ENCODE data around the gene IL36A. TPM values are rescaled to one million over a fixed set of nuclear protein-coding genes. Genes with fewer than 3 reads are reported as not detected.

IL36A gene
- total RNA-seq, 1 experiment from 2014 or later = not detected

DNA sequence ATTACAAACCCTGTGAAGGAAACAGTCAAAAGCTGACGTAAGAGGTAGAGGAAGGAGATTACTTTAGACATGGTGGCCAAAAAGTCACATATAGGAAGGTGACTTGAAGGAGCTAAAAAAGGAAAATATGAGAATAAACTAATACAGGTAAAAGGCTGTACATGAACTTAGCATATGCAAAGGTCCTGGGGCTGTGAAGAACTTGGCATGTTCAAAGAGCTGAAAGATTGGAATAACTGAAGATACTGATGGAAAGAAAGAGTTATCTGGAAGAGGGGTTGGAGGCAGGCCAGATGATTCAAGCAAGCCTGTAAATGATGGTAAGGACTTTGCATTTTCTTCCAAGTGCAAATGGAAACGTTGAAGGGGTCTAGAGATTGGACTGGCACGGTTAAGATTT lies 13.2 kb downstream of the IL36A start:
- DNase-seq (ENCODE audit: low spot score) = no peak
- Histone ChIP-seq H3K36me3 (ENCODE audit: insufficient read depth, low read length, poor library complexity, severe bottlenecking) (no peaks in the 10 kb centered on the region), H3K9me3 (ENCODE audit: low read depth, low read length, poor library complexity, severe bottlenecking) (no peaks in the 10 kb centered on the region), H3K27me3 (replicated peaks; ENCODE audit: insufficient read depth, low read depth, low read length, poor library complexity) (peaks cover 38% of the 10 kb centered on the region), H3K27ac (ENCODE audit: low read depth, low read length, poor library complexity, severe bottlenecking) (no peak overlapping the region), H3K4me1 (ENCODE audit: insufficient read depth, low read length, poor library complexity, severe bottlenecking) (no peaks in the 10 kb centered on the region), H3K4me3 (ENCODE audit: low read depth, low read length, poor library complexity, severe bottlenecking) (no peak overlapping the region)
- intact Hi-C loops (cut with micrococcal nuclease; ENCODE audit: unreplicated experiment) = no loop called here
- ChIA-PET CTCF (no interaction called here), POLR2A (ENCODE audit: low non-redundant PET) (no interaction called here)
- TF ChIP-seq EZH2 (IDR thresholded peaks at IDR 0.05; ENCODE audit: borderline replicate concordance, low read depth, low read length, poor library complexity, severe bottlenecking) = no peak
- TF ChIP-seq, protein P1, sequence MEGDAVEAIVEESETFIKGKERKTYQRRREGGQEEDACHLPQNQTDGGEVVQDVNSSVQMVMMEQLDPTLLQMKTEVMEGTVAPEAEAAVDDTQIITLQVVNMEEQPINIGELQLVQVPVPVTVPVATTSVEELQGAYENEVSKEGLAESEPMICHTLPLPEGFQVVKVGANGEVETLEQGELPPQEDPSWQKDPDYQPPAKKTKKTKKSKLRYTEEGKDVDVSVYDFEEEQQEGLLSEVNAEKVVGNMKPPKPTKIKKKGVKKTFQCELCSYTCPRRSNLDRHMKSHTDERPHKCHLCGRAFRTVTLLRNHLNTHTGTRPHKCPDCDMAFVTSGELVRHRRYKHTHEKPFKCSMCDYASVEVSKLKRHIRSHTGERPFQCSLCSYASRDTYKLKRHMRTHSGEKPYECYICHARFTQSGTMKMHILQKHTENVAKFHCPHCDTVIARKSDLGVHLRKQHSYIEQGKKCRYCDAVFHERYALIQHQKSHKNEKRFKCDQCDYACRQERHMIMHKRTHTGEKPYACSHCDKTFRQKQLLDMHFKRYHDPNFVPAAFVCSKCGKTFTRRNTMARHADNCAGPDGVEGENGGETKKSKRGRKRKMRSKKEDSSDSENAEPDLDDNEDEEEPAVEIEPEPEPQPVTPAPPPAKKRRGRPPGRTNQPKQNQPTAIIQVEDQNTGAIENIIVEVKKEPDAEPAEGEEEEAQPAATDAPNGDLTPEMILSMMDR (conservative IDR thresholded peaks at IDR 0.05; ENCODE audit: low read depth, low read length) = no peak
- BruUV-seq (replicated peaks) = no TSS peak

- H3K4me1 ChIP-seq (ENCODE audit: insufficient read depth, low read length, poor library complexity, severe bottlenecking) = no peaks in the 10 kb centered on the region
- H3K9me3 ChIP-seq (ENCODE audit: low read depth, low read length, poor library complexity, severe bottlenecking) = no peaks in the 10 kb centered on the region
- DNase-seq (ENCODE audit: low spot score) = no peak
- ChIA-PET POLR2A (ENCODE audit: low non-redundant PET) (no interaction called here), CTCF (no interaction called here)
- peaks cover 53% of the 10 kb centered on the region for H3K27me3 ChIP-seq (replicated peaks; ENCODE audit: insufficient read depth, low read depth, low read length, poor library complexity)
- BruUV-seq (replicated peaks) = no TSS peak
- H3K4me3 ChIP-seq (ENCODE audit: low read depth, low read length, poor library complexity, severe bottlenecking) = no peak overlapping the region
- TF ChIP-seq, protein P1 (conservative IDR thresholded peaks at IDR 0.05; ENCODE audit: low read depth, low read length) = no peak
- no peak for TF ChIP-seq EZH2 (IDR thresholded peaks at IDR 0.05; ENCODE audit: borderline replicate concordance, low read depth, low read length, poor library complexity, severe bottlenecking)
- H3K27ac ChIP-seq (ENCODE audit: low read depth, low read length, poor library complexity, severe bottlenecking) = no peak overlapping the region
- intact Hi-C loops (cut with micrococcal nuclease; ENCODE audit: unreplicated experiment) = no loop called here
- H3K36me3 ChIP-seq (ENCODE audit: insufficient read depth, low read length, poor library complexity, severe bottlenecking) = no peaks in the 10 kb centered on the region
Measured at GRCh38 chr2:113021312-113021711, 16.1 kb downstream of the IL36A start.

- Histone ChIP-seq H3K4me3 (ENCODE audit: low read depth, low read length, poor library complexity, severe bottlenecking) (no peak overlapping the region), H3K27ac (ENCODE audit: low read depth, low read length, poor library complexity, severe bottlenecking) (no peak overlapping the region), H3K27me3 (replicated peaks; ENCODE audit: insufficient read depth, low read depth, low read length, poor library complexity) (peaks cover 80% of the 10 kb centered on the region), H3K4me1 (ENCODE audit: insufficient read depth, low read length, poor library complexity, severe bottlenecking) (no peaks in the 10 kb centered on the region), H3K9me3 (ENCODE audit: low read depth, low read length, poor library complexity, severe bottlenecking) (no peaks in the 10 kb centered on the region), H3K36me3 (ENCODE audit: insufficient read depth, low read length, poor library complexity, severe bottlenecking) (no peaks in the 10 kb centered on the region)
- POLR2A ChIA-PET (ENCODE audit: low non-redundant PET) = no interaction called here
- intact Hi-C loops (cut with micrococcal nuclease; ENCODE audit: unreplicated experiment) = no loop called here
- no peak for DNase-seq (ENCODE audit: low spot score)
- no peak for TF ChIP-seq EZH2 (IDR thresholded peaks at IDR 0.05; ENCODE audit: borderline replicate concordance, low read depth, low read length, poor library complexity, severe bottlenecking)
- TF ChIP-seq, protein P1 (conservative IDR thresholded peaks at IDR 0.05; ENCODE audit: low read depth, low read length) = no peak
- CTCF ChIA-PET = no interaction called here
- BruUV-seq (replicated peaks) = no TSS peak
Measured at GRCh38 chr2:113024764-113025163, 19.5 kb downstream of the IL36A start.

Measured in A673 (cell line).